HG02981 (cell line): Measurements from ENCODE around the gene WHAMM.

Experiments
- ATAC-seq: cut with Tn5 transposase; IDR thresholded peaks from one replicate; pipeline ENCODE4 v1.9.1; 2021; ENCODE audit warnings: mild to moderate bottlenecking, moderate library complexity; ENCODE audit not compliant: unreplicated experiment

The WHAMM gene

GRCh38 chr15:82833362-82833682 is 23.9 kb downstream of the WHAMM start:
- no peak for ATAC-seq

GRCh38 chr15:82835391-82835917 is 26.0 kb downstream of the WHAMM start:
- no peak for ATAC-seq

GRCh38 chr15:82838096-82838735 is 28.8 kb downstream of the WHAMM start:
- ATAC-seq, result no peak

GRCh38 chr15:82839136-82839535 is 29.7 kb downstream of the WHAMM start:
- no peak for ATAC-seq

- no peak for ATAC-seq
Measured at GRCh38 chr15:82840166-82840565, 30.7 kb downstream of the WHAMM start.

GRCh38 chr15:82843566-82843965 is 34.1 kb downstream of the WHAMM start:
- peak; percentile 39 for ATAC-seq

GRCh38 chr15:82845686-82846085 is 36.3 kb downstream of the WHAMM start:
- no peak for ATAC-seq

- ATAC-seq, result no peak
Measured at GRCh38 chr15:82846621-82847020, 37.2 kb downstream of the WHAMM start.

GRCh38 chr15:82847703-82848102 is 38.3 kb downstream of the WHAMM start:
- no peak for ATAC-seq

- no peak for ATAC-seq
Measured at GRCh38 chr15:82848241-82848993, 39.0 kb downstream of the WHAMM start.

- peak; percentile 59 for ATAC-seq
Measured at GRCh38 chr15:82849556-82850512, 40.4 kb downstream of the WHAMM start.

- ATAC-seq, result no peak
Measured at GRCh38 chr15:82850731-82851130, 41.3 kb downstream of the WHAMM start.

GRCh38 chr15:82851306-82851850 is 42.0 kb downstream of the WHAMM start:
- ATAC-seq, result no peak

- ATAC-seq, result no peak
Measured at GRCh38 chr15:82851981-82852511, 42.6 kb downstream of the WHAMM start.

- no peak for ATAC-seq
Measured at GRCh38 chr15:82852941-82853561, 43.6 kb downstream of the WHAMM start.

- no peak for ATAC-seq
Measured at GRCh38 chr15:82854554-82854953, 45.1 kb downstream of the WHAMM start.

GRCh38 chr15:82855286-82856100 is 46.1 kb downstream of the WHAMM start:
- ATAC-seq, result no peak

- ATAC-seq, result no peak
Measured at GRCh38 chr15:82856397-82857170, 47.2 kb downstream of the WHAMM start.

GRCh38 chr15:82858932-82859331 is 49.5 kb downstream of the WHAMM start:
- no peak for ATAC-seq
